GM23338 (cell line): ENCODE data around the gene FBN3. TPM values are rescaled to one million over a fixed set of nuclear protein-coding genes. Genes with fewer than 3 reads are reported as not detected.

Source experiments
- ATAC-seq: fragments of 200-7000 bp; cut with Tn5 transposase; 3 replicates; pipeline ENCODE4 v1.9.1; 2020
- DNase-seq: peaks from one replicate; pipeline ENCODE4 v3.0.0-alpha.2; 2015; ENCODE audit warnings: low spot score
- H2AFZ ChIP-seq: fragments of 200-600 bp; sonication (generic); 2 replicates; pipeline ENCODE4 v1.8.0; 2016; ENCODE audit warnings: antibody characterized with exemption, mild to moderate bottlenecking, moderate library complexity
- H3F3A ChIP-seq: fragments of 200-600 bp; sonication (generic); replicated peaks from 2 replicates; pipeline ENCODE4 v1.8.0; 2017; ENCODE audit warnings: antibody characterized with exemption, mixed run types, low read depth
- H3K27ac ChIP-seq: fragments of 200-600 bp; sonication (generic); 2 replicates; pipeline ENCODE4 v1.6.1; 2016; ENCODE audit warnings: low read depth
- H3K27me3 ChIP-seq: fragments of 200-600 bp; sonication (generic); 2 replicates; pipeline ENCODE4 v1.8.0; 2016; ENCODE audit warnings: mild to moderate bottlenecking, mixed run types, moderate library complexity; ENCODE audit not compliant: insufficient read depth
- H3K36me3 ChIP-seq: fragments of 200-600 bp; sonication (generic); 2 replicates; pipeline ENCODE4 v1.8.0; 2016; ENCODE audit warnings: mild to moderate bottlenecking; ENCODE audit not compliant: insufficient read depth
- H3K4me1 ChIP-seq: fragments of 200-600 bp; sonication (generic); 2 replicates; pipeline ENCODE4 v1.8.0; 2016; ENCODE audit warnings: mild to moderate bottlenecking, moderate library complexity; ENCODE audit not compliant: insufficient read depth
- H3K4me2 ChIP-seq: fragments of 200-600 bp; sonication (generic); 2 replicates; pipeline ENCODE4 v1.7.1; 2017; ENCODE audit warnings: mixed run types
- H3K4me3 ChIP-seq: fragments of 200-600 bp; sonication (generic); 2 replicates; pipeline ENCODE4 v1.6.1; 2016; ENCODE audit warnings: mixed run types
- H3K79me2 ChIP-seq: fragments of 200-600 bp; sonication (generic); replicated peaks from 2 replicates; pipeline ENCODE4 v1.8.0; 2017; ENCODE audit warnings: mild to moderate bottlenecking; ENCODE audit not compliant: insufficient read depth
- H3K9me2 ChIP-seq: fragments of 200-600 bp; sonication (generic); 2 replicates; pipeline ENCODE4 v1.8.0; 2017; ENCODE audit not compliant: insufficient read depth
- H4K20me1 ChIP-seq: fragments of 200-600 bp; sonication (generic); replicated peaks from 2 replicates; pipeline ENCODE4 v1.8.0; 2017; ENCODE audit warnings: mild to moderate bottlenecking; ENCODE audit not compliant: insufficient read depth
- H3K27ac Mint-ChIP-seq: 2 replicates; pipeline ENCODE4 v1.8.0; 2020; ENCODE audit warnings: inconsistent platforms, mild to moderate bottlenecking, moderate library complexity, mixed read lengths
- H3K27me3 Mint-ChIP-seq: 3 replicates; pipeline ENCODE4 v1.8.0; 2022; ENCODE audit warnings: low read depth, mild to moderate bottlenecking, moderate library complexity, mixed read lengths, inconsistent platforms; ENCODE audit not compliant: insufficient read depth, poor library complexity
- H3K36me3 Mint-ChIP-seq: 3 replicates; pipeline ENCODE4 v1.8.0; 2021; ENCODE audit warnings: low read depth, mild to moderate bottlenecking, inconsistent platforms, moderate library complexity, mixed read lengths
- H3K4me1 Mint-ChIP-seq: 3 replicates; pipeline ENCODE4 v1.8.0; 2020; ENCODE audit warnings: mild to moderate bottlenecking, inconsistent platforms, mixed read lengths
- H3K4me3 Mint-ChIP-seq: 3 replicates; pipeline ENCODE4 v1.8.0; 2021; ENCODE audit warnings: moderate library complexity, mild to moderate bottlenecking, inconsistent platforms, mixed read lengths
- H3K9me3 Mint-ChIP-seq: 3 replicates; pipeline ENCODE4 v1.8.0; 2020; ENCODE audit warnings: moderate library complexity, mild to moderate bottlenecking, inconsistent platforms, mixed read lengths
- CREB1 ChIP-seq: fragments of 250-450 bp; sonication (Bioruptor Pico); IDR thresholded peaks from 2 replicates; pipeline ENCODE4 v1.5.0; 2020; ENCODE audit warnings: low read depth, mild to moderate bottlenecking, moderate library complexity
- EZH2 ChIP-seq: fragments of 200-600 bp; sonication (generic); IDR thresholded peaks from one replicate; pipeline ENCODE4 v1.8.0; 2017; ENCODE audit warnings: antibody characterized with exemption, mild to moderate bottlenecking, low read depth; ENCODE audit not compliant: unreplicated experiment
- EZH2phosphoT487 ChIP-seq: fragments of 200-600 bp; sonication (generic); IDR thresholded peaks from one replicate; pipeline ENCODE4 v1.8.1; 2018; ENCODE audit warnings: antibody characterized with exemption; ENCODE audit not compliant: unreplicated experiment
- JUNB ChIP-seq: IDR thresholded peaks from one replicate; pipeline ENCODE4 v1.6.1; 2016; ENCODE audit warnings: antibody characterized with exemption; ENCODE audit not compliant: unreplicated experiment
- NANOG ChIP-seq: IDR thresholded peaks from 2 replicates; pipeline ENCODE4 v1.6.1; 2016; ENCODE audit warnings: antibody characterized with exemption, borderline replicate concordance
- POLR2AphosphoS5 ChIP-seq: IDR thresholded peaks from 2 replicates; pipeline ENCODE4 v1.6.1; 2016; ENCODE audit warnings: antibody characterized with exemption, low read depth
- REST ChIP-seq: IDR thresholded peaks from one replicate; pipeline ENCODE4 v1.6.1; 2018; ENCODE audit warnings: antibody characterized with exemption; ENCODE audit not compliant: unreplicated experiment
- STAT1 ChIP-seq: IDR thresholded peaks from one replicate; pipeline ENCODE4 v1.6.1; 2016; ENCODE audit warnings: antibody characterized with exemption; ENCODE audit not compliant: unreplicated experiment
- ZNF114 ChIP-seq: fragments of 250-450 bp; sonication (Bioruptor Pico); IDR thresholded peaks from 2 replicates; pipeline ENCODE4 v1.5.0; 2020; ENCODE audit warnings: mild to moderate bottlenecking, moderate library complexity
- ZNF331 ChIP-seq: fragments of 250-450 bp; sonication (Bioruptor Pico); IDR thresholded peaks from 2 replicates; pipeline ENCODE4 v1.5.0; 2020; ENCODE audit warnings: low read depth, mild to moderate bottlenecking, moderate library complexity
- ZNF462 ChIP-seq: fragments of 250-450 bp; sonication (Bioruptor Pico); IDR thresholded peaks from 2 replicates; pipeline ENCODE4 v1.5.0; 2020; ENCODE audit warnings: mild to moderate bottlenecking, moderate library complexity
- polyA plus RNA-seq: library from polyadenylated mRNA; unstranded; fragments of >200 nt; fragmentation: Nextera tagmentation; extraction: Ambion mirVana; gene quantifications from 2 replicates; pipeline ENCODE4 v1.2.1, GENCODE V29; 2016
- total RNA-seq: library from RNA; depleted of rRNA; stranded (reverse); fragments of >200 nt; shearing (Covaris generic); gene quantifications from 2 replicates; pipeline ENCODE4 v1.2.3, GENCODE V29; 2014
- TF ChIP-seq, protein P1 (sequence below), 2 experiments: fragments of 200-600 bp in 1 of 2; sonication (generic) in 1 of 2; conservative IDR thresholded peaks; 2 replicates each; pipeline versions ENCODE4 v1.5.1 to v1.6.1; 2016 to 2017; ENCODE audit warnings: antibody characterized with exemption in 2 of 2, low read depth in 2 of 2, mild to moderate bottlenecking in 2 of 2, moderate library complexity in 1 of 2
- TF ChIP-seq, protein P2 (sequence below): IDR thresholded peaks from 2 replicates; pipeline ENCODE4 v1.6.1; 2016; ENCODE audit warnings: antibody characterized with exemption

Gene FBN3
- total and polyA plus RNA-seq, 2 experiments from 2014 or later, result 8.5 to 54.5 TPM

GRCh38 chr19:8088752-8089663, 60.4 kb downstream of the FBN3 start:
- Histone ChIP-seq H3K4me1 (no peaks in the 10 kb centered on the region), H3K27ac (no peak overlapping the region), H3F3A (no peaks in the 10 kb centered on the region; the same call in 1 of the 2 replicates), H3K36me3 (peaks cover 17% of the 10 kb centered on the region), H2AFZ (no peak overlapping the region), H3K27me3 (no peaks in the 10 kb centered on the region), H3K79me2 (no peaks in the 10 kb centered on the region), H3K4me2 (no peak overlapping the region), H3K4me3 (no peak overlapping the region), H4K20me1 (peaks cover 6% of the 10 kb centered on the region; the same call in 1 of the 2 replicates), H3K9me2 (no peaks in the 10 kb centered on the region)
- TF ChIP-seq POLR2AphosphoS5, result no peak
- no peak for TF ChIP-seq REST
- no peak for TF ChIP-seq NANOG
- no peak for TF ChIP-seq STAT1
- TF ChIP-seq ZNF462, result no peak
- TF ChIP-seq ZNF331 (CRISPR knock-in tag), result no peak
- TF ChIP-seq, protein P1, sequence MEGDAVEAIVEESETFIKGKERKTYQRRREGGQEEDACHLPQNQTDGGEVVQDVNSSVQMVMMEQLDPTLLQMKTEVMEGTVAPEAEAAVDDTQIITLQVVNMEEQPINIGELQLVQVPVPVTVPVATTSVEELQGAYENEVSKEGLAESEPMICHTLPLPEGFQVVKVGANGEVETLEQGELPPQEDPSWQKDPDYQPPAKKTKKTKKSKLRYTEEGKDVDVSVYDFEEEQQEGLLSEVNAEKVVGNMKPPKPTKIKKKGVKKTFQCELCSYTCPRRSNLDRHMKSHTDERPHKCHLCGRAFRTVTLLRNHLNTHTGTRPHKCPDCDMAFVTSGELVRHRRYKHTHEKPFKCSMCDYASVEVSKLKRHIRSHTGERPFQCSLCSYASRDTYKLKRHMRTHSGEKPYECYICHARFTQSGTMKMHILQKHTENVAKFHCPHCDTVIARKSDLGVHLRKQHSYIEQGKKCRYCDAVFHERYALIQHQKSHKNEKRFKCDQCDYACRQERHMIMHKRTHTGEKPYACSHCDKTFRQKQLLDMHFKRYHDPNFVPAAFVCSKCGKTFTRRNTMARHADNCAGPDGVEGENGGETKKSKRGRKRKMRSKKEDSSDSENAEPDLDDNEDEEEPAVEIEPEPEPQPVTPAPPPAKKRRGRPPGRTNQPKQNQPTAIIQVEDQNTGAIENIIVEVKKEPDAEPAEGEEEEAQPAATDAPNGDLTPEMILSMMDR (conservative IDR thresholded peaks at IDR 0.05; ENCODE audit: low read depth in 2 of 2), result no peak
- TF ChIP-seq ZNF114 (CRISPR knock-in tag), result no peak
- TF ChIP-seq EZH2, result no peak
- no peak for TF ChIP-seq JUNB
- TF ChIP-seq, protein P2, sequence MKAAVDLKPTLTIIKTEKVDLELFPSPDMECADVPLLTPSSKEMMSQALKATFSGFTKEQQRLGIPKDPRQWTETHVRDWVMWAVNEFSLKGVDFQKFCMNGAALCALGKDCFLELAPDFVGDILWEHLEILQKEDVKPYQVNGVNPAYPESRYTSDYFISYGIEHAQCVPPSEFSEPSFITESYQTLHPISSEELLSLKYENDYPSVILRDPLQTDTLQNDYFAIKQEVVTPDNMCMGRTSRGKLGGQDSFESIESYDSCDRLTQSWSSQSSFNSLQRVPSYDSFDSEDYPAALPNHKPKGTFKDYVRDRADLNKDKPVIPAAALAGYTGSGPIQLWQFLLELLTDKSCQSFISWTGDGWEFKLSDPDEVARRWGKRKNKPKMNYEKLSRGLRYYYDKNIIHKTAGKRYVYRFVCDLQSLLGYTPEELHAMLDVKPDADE, result no peak
- TF ChIP-seq CREB1 (CRISPR knock-in tag), result no peak
- TF ChIP-seq EZH2phosphoT487, result no peak
- Mint-ChIP-seq H3K27me3 (peaks cover 2% of the 10 kb centered on the region), H3K27ac (no peak overlapping the region), H3K9me3 (0 out of 3 replicates have a peak, but pooled peaks cover 3% of the 10 kb centered on the region), H3K4me3 (no peak overlapping the region), H3K36me3 (peaks cover 16% of the 10 kb centered on the region), H3K4me1 (no peaks in the 10 kb centered on the region)
- DNase-seq (no peak), ATAC-seq (no peak)
